GM19468 (cell line): Measurements from ENCODE around the gene TMEM178B.

ENCODE experiments used
- ATAC-seq: cut with Tn5 transposase; IDR thresholded peaks from one replicate; pipeline ENCODE4 v1.9.1; 2021; ENCODE audit warnings: mild to moderate bottlenecking, moderate library complexity, moderate number of reproducible peaks; ENCODE audit not compliant: unreplicated experiment; ENCODE audit errors: extremely low read depth

Gene TMEM178B

GRCh38 chr7:141210862-141211261, 137.0 kb downstream of the TMEM178B start:
- no peak for ATAC-seq

GRCh38 chr7:141213226-141213625, 139.4 kb downstream of the TMEM178B start:
- no peak for ATAC-seq

- no peak for ATAC-seq
Measured at GRCh38 chr7:141217938-141218337, 144.1 kb downstream of the TMEM178B start.

- no peak for ATAC-seq
Measured at GRCh38 chr7:141218941-141219340, 145.1 kb downstream of the TMEM178B start.

DNA sequence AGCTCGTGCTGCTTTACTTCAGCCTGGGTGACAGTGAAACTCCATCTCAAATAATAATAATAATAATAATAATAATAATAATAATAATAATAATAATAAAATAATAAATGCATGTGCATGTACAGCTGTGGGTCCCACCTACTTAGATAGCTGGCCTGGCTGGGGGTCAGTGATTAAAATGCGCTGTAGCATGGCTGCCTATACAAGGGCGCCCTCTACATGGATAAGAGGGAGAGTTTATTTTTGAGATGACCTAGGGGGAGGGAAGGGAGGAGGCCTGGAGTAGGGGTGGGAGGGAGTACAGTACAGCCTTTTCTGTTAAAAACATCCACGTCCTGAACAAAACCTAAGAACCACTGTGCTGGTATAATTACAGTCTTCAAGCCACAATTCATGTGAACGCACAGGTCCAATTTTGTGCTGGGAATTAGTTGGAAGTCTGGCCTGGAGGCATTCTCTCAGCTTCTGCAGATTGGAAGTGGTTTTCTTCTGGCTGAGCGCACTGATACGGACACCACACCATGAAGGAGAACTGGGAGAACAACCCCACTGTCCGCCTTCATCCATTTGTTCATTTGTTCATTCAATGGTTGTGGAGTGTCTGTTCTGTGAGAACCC, 146.5 kb downstream of the TMEM178B start:
- no peak for ATAC-seq

DNA sequence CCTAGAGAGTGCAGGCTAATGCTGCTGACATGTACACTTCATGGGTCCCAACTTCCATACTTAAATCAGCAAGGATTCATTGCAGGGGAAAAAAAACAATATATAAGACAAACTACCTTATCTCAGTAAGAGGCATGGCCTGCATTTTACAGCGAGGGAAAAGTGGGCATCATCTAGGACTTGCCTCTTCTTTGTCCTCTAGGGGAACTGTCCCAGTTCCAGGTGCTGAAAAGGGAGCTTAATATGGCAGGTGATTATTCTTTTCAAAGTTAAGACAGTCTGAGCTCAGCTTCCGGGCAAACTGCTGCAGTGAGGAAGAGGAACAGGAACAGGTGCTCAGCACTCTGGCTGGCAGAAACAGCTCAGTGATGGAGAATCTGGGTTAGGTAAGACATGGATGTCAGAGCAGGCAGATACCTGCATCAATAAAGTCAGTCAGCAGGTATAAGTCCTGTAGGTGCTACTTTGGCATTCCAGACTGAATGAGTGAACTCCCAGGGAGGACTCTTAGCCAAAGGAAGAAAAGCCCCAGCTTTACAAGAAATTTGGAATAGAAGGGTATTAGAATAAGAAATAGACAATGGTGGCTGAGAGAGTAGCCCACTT, 147.2 kb downstream of the TMEM178B start:
- ATAC-seq: no peak

DNA sequence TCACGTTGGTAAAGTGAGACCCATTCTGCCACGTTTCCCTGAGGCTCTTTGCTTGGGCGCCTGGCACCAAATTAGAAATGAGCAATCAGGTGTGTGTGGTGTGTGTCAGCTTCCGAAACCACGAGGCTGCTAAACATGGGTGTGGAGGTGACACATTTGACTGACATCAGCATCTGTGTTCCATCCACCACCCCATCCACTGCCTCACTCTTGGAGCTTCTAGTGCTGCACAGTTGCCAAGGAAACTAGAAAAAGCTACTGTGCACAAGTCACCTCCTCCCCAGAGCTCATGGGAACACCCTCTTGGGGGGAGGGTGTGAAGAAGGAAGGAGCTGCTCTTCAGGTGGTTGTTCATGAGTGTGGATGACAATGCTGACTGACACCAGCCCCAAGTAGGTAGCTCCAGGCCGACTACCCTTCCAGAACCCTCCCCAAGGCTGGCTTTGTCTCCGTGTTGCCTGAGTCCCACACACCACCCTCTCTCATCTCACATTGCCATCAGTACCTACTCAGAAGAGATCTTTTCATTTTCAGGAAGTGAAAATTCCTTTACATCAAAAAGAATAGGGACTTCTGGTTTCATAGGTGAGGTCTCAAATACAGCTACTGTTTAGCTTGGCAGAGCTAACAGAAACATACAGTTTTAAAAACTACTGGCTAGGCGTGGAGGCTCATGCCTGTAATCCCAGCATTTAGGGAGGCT, 152.2 kb downstream of the TMEM178B start:
- ATAC-seq: no peak

DNA sequence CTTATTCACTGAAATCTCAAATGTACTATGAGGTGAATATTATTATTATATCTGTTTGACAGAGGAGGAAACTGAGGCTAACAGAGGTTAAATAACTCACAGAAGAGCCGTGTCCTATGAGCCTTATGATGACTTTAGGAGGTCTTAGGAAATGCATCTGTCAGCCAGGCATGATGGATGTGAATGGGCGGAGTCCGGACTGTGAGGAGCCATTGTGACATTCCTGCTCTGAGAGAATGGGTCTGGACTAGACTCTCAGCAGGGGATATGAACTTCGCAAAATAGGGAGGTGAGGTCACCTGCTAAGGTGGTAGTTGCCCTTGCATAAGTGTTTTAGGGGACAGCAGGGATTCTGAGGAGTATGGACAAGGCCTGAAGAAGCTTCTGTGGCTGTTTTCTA, 153.6 kb downstream of the TMEM178B start:
- no peak for ATAC-seq

DNA sequence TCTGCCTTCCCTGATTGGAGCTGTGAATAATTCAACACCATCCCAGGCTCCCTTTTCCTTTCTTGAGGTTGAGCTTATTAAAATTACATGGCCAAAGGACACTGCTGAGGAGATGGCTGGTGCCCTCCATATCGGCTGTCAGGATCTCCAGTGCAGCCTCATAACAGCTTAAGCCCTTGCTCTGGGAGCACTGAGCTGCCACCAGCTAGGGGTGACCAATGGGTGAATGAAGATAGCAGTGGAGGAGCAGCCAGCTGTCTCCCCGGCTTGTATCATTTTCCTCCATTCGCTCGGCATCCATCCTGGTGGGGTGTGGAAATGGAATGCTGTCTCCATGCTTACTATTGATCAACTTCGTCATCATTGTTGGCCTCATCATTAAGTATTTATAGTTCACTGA, 154.6 kb downstream of the TMEM178B start:
- no peak for ATAC-seq

GRCh38 chr7:141231018-141231792, 157.3 kb downstream of the TMEM178B start:
- no peak for ATAC-seq

GRCh38 chr7:141232286-141233051, 158.6 kb downstream of the TMEM178B start:
- no peak for ATAC-seq

DNA sequence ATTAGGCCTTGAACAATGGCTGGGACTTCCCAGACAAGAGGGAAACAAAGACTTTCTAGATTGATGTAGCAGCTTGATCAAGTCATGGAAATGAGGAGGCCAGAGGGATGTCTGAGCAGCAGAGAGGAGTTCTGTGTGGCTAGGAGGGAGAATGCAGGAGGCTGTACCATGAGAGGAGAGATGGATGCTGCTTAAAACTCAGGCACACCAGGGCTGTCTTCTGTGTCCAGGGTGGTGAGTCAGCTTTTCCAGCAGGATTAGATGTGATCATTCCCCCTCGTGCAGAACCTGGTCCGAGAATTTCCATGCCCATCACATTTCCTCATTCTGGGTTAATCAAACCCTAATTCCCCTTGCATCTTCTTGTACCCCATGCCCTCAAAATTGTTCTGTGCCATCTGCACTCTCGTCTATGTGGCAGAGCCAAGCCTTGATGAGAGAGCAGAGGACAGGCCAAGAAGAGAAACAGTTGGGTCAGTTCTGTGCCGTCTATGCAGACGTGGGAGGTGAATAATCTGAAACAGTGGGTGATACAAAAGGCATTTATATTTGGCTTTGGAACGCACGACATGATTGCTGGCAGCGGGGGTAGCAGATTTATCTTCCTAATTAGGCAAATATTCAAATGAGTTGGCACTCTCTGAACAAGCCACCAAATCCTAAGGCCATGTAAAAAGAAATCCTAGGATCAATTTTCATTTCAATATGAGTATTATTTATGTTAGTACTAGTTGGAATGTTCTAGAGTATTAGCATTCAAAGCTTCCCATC, 160.7 kb downstream of the TMEM178B start:
- no peak for ATAC-seq

GRCh38 chr7:141235656-141236055, 161.8 kb downstream of the TMEM178B start:
- no peak for ATAC-seq

DNA sequence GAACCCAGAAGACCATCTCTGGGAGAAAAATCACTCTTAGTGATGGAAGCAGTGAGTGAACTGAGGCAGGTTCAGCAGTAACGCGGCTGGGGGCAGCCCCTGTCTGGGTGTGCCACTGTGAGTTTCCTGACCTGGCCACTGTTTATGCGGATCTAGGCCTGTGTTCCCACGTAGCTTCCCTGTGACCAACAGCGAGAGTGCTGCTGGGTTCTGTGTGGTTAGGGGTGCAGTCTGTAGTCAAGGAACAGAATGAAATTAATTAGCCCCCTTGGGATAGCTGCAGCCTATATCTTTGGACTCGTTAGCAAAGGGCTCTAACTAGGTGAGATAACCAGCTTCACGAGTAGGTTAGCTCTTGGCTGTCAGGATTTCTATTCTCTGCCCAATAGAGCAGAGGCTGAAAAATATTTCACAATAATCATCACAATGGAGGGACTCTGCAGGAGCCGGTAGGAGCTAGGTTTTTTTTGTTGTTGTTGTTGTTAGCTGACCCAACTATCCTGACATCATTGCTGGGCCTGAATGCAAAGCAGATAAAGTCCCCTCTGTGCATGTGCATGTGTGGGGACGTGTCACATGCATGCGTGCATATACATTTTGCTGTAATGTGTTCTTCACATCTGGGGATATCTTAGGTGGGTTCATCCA, 164.9 kb downstream of the TMEM178B start:
- ATAC-seq: no peak

GRCh38 chr7:141239661-141240060, 165.8 kb downstream of the TMEM178B start:
- no peak for ATAC-seq

- ATAC-seq: no peak
Measured at GRCh38 chr7:141242568-141242967, 168.7 kb downstream of the TMEM178B start.

DNA sequence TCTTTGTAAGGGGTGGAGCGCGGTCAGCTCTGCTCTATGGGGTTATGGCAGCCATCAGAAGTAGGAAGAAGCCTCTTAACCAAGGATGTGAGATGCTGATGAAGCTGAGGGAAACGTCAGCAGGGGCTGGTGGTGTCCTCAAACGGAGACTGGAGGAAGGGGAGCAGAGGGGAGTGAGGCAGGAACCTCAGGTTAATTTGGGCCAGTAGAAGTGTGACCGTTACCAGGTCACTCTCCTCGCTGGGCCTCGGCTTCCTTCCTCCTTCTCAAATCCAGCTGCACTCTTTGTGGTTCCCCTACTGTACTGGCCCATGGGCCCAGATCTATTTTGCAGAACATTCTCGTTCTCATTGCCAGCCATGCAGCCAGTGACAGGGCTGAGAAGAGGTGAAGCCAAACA, 169.5 kb downstream of the TMEM178B start:
- ATAC-seq: no peak

GRCh38 chr7:141244435-141244834, 170.6 kb downstream of the TMEM178B start:
- ATAC-seq: no peak

DNA sequence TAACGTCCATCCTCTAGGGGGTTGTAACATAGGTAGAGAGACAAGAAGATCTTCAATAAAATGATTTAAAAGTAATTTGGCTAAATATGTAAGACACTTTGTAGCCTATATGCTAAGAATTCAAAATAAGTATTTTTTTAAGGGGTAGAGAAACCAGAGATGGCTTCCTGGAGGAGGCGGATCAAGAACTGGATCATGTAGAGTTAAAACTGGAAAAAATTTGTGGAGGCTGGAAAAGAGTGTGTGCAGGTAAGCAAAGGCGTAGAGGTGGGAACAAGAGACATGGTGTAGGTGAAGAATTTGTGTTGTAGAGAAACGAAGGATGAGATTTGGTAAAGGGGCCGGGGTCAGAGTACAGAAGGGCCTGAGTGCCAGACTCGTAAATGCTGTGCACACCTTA, 172.6 kb downstream of the TMEM178B start:
- no peak for ATAC-seq
